Measurements from ENCODE around the gene INPP5B. TPM values are rescaled to one million over a fixed set of nuclear protein-coding genes. Genes with fewer than 3 reads are reported as not detected.

The INPP5B gene
- total and polyA plus RNA-seq, 4 donors = 9.2 to 40.8 (median 27.2) TPM

DNA sequence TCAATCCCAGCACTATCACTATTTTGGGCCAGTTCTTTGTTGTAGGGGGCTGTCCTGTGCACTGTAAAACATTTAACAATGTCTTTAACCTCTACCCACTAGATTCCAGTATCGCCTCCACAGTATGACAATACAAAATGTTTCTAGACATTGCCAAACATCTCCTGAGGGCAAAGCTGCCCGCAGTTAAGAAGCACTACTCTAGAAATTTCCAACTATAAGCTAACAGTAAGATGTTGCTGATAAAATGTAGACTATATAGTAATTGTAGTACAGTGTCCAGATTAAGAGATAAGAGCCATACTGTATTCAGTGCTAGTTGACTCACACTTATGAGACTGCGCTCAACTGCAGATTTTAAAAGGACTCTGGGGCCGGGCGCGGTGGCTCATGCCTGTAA lies 92.4 kb downstream of the INPP5B start:
- ATAC-seq (ENCODE audit: insufficient read depth, low FRiP score) (no peak), DNase-seq (no peak)
- H3K9ac ChIP-seq (ENCODE audit: insufficient read depth in 1 of 2, low read length in 2 of 2) = no peak overlapping the region
- no peaks in the 10 kb centered on the region for H3K27me3 ChIP-seq (ENCODE audit: control insufficient read depth in 3 of 3, insufficient read depth in 3 of 3, low read length in 2 of 3)
- WGBS, 2 donors = 94 to 96% methylated on average over 6 of the region's 6 CpGs
- H3K4me1 ChIP-seq (ENCODE audit: control insufficient read depth in 5 of 5, insufficient read depth in 5 of 5, low read length in 5 of 5) = peaks cover 4 to 31% (median 14%) of the 10 kb centered on the region in 5 donors
- H3K4me3 ChIP-seq = no peak overlapping the region
- no peak overlapping the region for H3K27ac ChIP-seq (ENCODE audit: low read depth in 1 of 2, low read length in 1 of 2)
- TF ChIP-seq, protein P1, sequence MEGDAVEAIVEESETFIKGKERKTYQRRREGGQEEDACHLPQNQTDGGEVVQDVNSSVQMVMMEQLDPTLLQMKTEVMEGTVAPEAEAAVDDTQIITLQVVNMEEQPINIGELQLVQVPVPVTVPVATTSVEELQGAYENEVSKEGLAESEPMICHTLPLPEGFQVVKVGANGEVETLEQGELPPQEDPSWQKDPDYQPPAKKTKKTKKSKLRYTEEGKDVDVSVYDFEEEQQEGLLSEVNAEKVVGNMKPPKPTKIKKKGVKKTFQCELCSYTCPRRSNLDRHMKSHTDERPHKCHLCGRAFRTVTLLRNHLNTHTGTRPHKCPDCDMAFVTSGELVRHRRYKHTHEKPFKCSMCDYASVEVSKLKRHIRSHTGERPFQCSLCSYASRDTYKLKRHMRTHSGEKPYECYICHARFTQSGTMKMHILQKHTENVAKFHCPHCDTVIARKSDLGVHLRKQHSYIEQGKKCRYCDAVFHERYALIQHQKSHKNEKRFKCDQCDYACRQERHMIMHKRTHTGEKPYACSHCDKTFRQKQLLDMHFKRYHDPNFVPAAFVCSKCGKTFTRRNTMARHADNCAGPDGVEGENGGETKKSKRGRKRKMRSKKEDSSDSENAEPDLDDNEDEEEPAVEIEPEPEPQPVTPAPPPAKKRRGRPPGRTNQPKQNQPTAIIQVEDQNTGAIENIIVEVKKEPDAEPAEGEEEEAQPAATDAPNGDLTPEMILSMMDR (IDR thresholded peaks at IDR 0.05; ENCODE audit: control extremely low read depth, extremely low read depth) = no peak
- peaks cover 7 to 15% (median 11%) of the 10 kb centered on the region in 4 donors for H3K36me3 ChIP-seq (ENCODE audit: control insufficient read depth in 4 of 4, insufficient read depth in 4 of 4, low read length in 4 of 4)
- no peaks in the 10 kb centered on the region for H3K9me3 ChIP-seq (ENCODE audit: control insufficient read depth in 4 of 4, insufficient read depth in 3 of 4, low read length in 3 of 4)

GRCh38 chr1:37853157-37853556 lies 93.7 kb downstream of the INPP5B start:
- H3K36me3 ChIP-seq (ENCODE audit: control insufficient read depth in 4 of 4, insufficient read depth in 4 of 4, low read length in 4 of 4) = peaks cover 11 to 14% (median 12%) of the 10 kb centered on the region in 4 donors
- H3K9me3 ChIP-seq (ENCODE audit: control insufficient read depth in 4 of 4, insufficient read depth in 3 of 4, low read length in 3 of 4) = no peaks in the 10 kb centered on the region
- H3K27ac ChIP-seq (ENCODE audit: low read depth in 1 of 2, low read length in 1 of 2) = no peak overlapping the region
- ATAC-seq (ENCODE audit: insufficient read depth, low FRiP score) (no peak), DNase-seq (no peak)
- H3K9ac ChIP-seq (ENCODE audit: insufficient read depth in 1 of 2, low read length in 2 of 2) = no peak overlapping the region
- TF ChIP-seq, protein P1 (IDR thresholded peaks at IDR 0.05; ENCODE audit: control extremely low read depth, extremely low read depth) = no peak
- no peak overlapping the region for H3K4me3 ChIP-seq
- H3K4me1 ChIP-seq (ENCODE audit: control insufficient read depth in 5 of 5, insufficient read depth in 5 of 5, low read length in 5 of 5) = peaks cover 4 to 22% (median 10%) of the 10 kb centered on the region in 5 donors
- no peaks in the 10 kb centered on the region for H3K27me3 ChIP-seq (ENCODE audit: control insufficient read depth in 3 of 3, insufficient read depth in 3 of 3, low read length in 2 of 3)

DNA sequence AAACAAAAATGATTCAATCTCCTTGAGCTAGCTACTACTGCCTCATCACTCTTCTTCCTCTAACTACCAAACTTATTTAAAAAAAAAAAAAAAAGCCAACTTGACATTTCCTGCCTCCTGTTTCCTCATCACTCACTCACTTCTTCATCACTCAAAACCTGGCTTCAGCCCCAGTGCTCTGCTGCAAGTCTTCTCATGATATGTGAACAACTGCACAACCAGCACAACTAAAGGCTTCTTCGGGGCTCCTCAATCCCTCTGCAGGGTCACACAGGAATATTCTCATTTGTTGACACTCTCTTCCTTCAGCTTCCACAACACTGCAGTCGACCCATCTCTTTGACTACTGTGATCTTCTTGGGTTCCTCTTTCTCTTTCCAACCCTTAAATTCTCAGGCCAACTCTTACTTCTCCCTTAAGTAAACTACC lies 95.1 kb downstream of the INPP5B start:
- Histone ChIP-seq H3K4me3 (no peak overlapping the region), H3K27ac (ENCODE audit: low read depth in 1 of 2, low read length in 1 of 2) (no peak overlapping the region), H3K9me3 (ENCODE audit: control insufficient read depth in 4 of 4, insufficient read depth in 3 of 4, low read length in 3 of 4) (no peaks in the 10 kb centered on the region), H3K4me1 (ENCODE audit: control insufficient read depth in 5 of 5, insufficient read depth in 5 of 5, low read length in 5 of 5) (peaks cover 3 to 20% (median 11%) of the 10 kb centered on the region in 5 donors), H3K9ac (ENCODE audit: insufficient read depth in 1 of 2, low read length in 2 of 2) (no peak overlapping the region), H3K36me3 (ENCODE audit: control insufficient read depth in 4 of 4, insufficient read depth in 4 of 4, low read length in 4 of 4) (peaks cover 3 to 13% (median 7%) of the 10 kb centered on the region in 4 donors), H3K27me3 (ENCODE audit: control insufficient read depth in 3 of 3, insufficient read depth in 3 of 3, low read length in 2 of 3) (no peaks in the 10 kb centered on the region)
- 18 to 47% methylated on average over 2 of the region's 2 CpGs for WGBS, 2 donors
- DNase-seq (peak in 1 of 3 donors; percentile 55), ATAC-seq (ENCODE audit: insufficient read depth, low FRiP score) (peak; percentile 41)
- TF ChIP-seq, protein P1 (IDR thresholded peaks at IDR 0.05; ENCODE audit: control extremely low read depth, extremely low read depth) = no peak

- peaks cover 3 to 20% (median 11%) of the 10 kb centered on the region in 5 donors for H3K4me1 ChIP-seq (ENCODE audit: control insufficient read depth in 5 of 5, insufficient read depth in 5 of 5, low read length in 5 of 5)
- DNase-seq (peak in 2 of 3 donors; percentile 3 to 58), ATAC-seq (ENCODE audit: insufficient read depth, low FRiP score) (no peak)
- no peak overlapping the region for H3K9ac ChIP-seq (ENCODE audit: insufficient read depth in 1 of 2, low read length in 2 of 2)
- H3K27ac ChIP-seq (ENCODE audit: low read depth in 1 of 2, low read length in 1 of 2) = no peak overlapping the region
- H3K4me3 ChIP-seq = no peak overlapping the region
- TF ChIP-seq, protein P1 (IDR thresholded peaks at IDR 0.05; ENCODE audit: control extremely low read depth, extremely low read depth) = no peak
- H3K9me3 ChIP-seq (ENCODE audit: control insufficient read depth in 4 of 4, insufficient read depth in 3 of 4, low read length in 3 of 4) = no peaks in the 10 kb centered on the region
- H3K27me3 ChIP-seq (ENCODE audit: control insufficient read depth in 3 of 3, insufficient read depth in 3 of 3, low read length in 2 of 3) = no peaks in the 10 kb centered on the region
- H3K36me3 ChIP-seq (ENCODE audit: control insufficient read depth in 4 of 4, insufficient read depth in 4 of 4, low read length in 4 of 4) = peaks cover 3 to 13% (median 7%) of the 10 kb centered on the region in 4 donors
These were observed 95.6 kb downstream of the INPP5B start for GRCh38 chr1:37851262-37851661.

Data from lung (tissue), 12 donors.